ENCODE data around the gene CPNE2. TPM values are rescaled to one million over a fixed set of nuclear protein-coding genes. Genes with fewer than 3 reads are reported as not detected.
"Not testable (repeated sequence)": the region's sequence is repeated elsewhere in the genome, so short reads cannot be mapped to it uniquely, and the experiment has no call there.

The CPNE2 gene
- total RNA-seq, 1 experiment from 2014 or later = 22.0 TPM

GRCh38 chr16:57109259-57110105, 17.1 kb downstream of the CPNE2 start:
- in situ Hi-C loops (cut with HindIII; ENCODE audit: low pct_unique_long_range_greater_than_20kb, low sequenced_read_pairs); DNase-seq (ENCODE audit: low read depth, low spot score): not testable (repeated sequence)

- in situ Hi-C loops (cut with HindIII; ENCODE audit: low pct_unique_long_range_greater_than_20kb, low sequenced_read_pairs) = no loop called here
- no peak for DNase-seq (ENCODE audit: low read depth, low spot score)
Observed at GRCh38 chr16:57110937-57111336, 18.6 kb downstream of the CPNE2 start.

- in situ Hi-C loops (cut with HindIII; ENCODE audit: low pct_unique_long_range_greater_than_20kb, low sequenced_read_pairs) = no loop called here
- DNase-seq (ENCODE audit: low read depth, low spot score) = no peak
Observed at GRCh38 chr16:57111420-57111819, 19.0 kb downstream of the CPNE2 start.

GRCh38 chr16:57112403-57113041, 20.1 kb downstream of the CPNE2 start:
- no peak for DNase-seq (ENCODE audit: low read depth, low spot score)
- in situ Hi-C loops (cut with HindIII; ENCODE audit: low pct_unique_long_range_greater_than_20kb, low sequenced_read_pairs) = no loop called here

GRCh38 chr16:57113042-57113453, 20.7 kb downstream of the CPNE2 start:
- peak; percentile 7 for DNase-seq (ENCODE audit: low read depth, low spot score)
- in situ Hi-C loops (cut with HindIII; ENCODE audit: low pct_unique_long_range_greater_than_20kb, low sequenced_read_pairs) = no loop called here

GRCh38 chr16:57113664-57114063, 21.3 kb downstream of the CPNE2 start:
- in situ Hi-C loops (cut with HindIII; ENCODE audit: low pct_unique_long_range_greater_than_20kb, low sequenced_read_pairs) = no loop called here
- DNase-seq (ENCODE audit: low read depth, low spot score) = no peak

GRCh38 chr16:57115168-57115513, 22.8 kb downstream of the CPNE2 start:
- DNase-seq (ENCODE audit: low read depth, low spot score) = no peak
- in situ Hi-C loops (cut with HindIII; ENCODE audit: low pct_unique_long_range_greater_than_20kb, low sequenced_read_pairs) = no loop called here

- no peak for DNase-seq (ENCODE audit: low read depth, low spot score)
- in situ Hi-C loops (cut with HindIII; ENCODE audit: low pct_unique_long_range_greater_than_20kb, low sequenced_read_pairs) = no loop called here
Observed at GRCh38 chr16:57115514-57116182, 23.3 kb downstream of the CPNE2 start.

- DNase-seq (ENCODE audit: low read depth, low spot score) = no peak
- in situ Hi-C loops (cut with HindIII; ENCODE audit: low pct_unique_long_range_greater_than_20kb, low sequenced_read_pairs) = no loop called here
Observed at GRCh38 chr16:57118461-57119084, 26.2 kb downstream of the CPNE2 start.

GRCh38 chr16:57123216-57123973, 31.0 kb downstream of the CPNE2 start:
- in situ Hi-C loops (cut with HindIII; ENCODE audit: low pct_unique_long_range_greater_than_20kb, low sequenced_read_pairs) = no loop called here
- DNase-seq (ENCODE audit: low read depth, low spot score) = no peak

GRCh38 chr16:57123974-57124674, 31.7 kb downstream of the CPNE2 start:
- DNase-seq (ENCODE audit: low read depth, low spot score) = no peak
- in situ Hi-C loops (cut with HindIII; ENCODE audit: low pct_unique_long_range_greater_than_20kb, low sequenced_read_pairs) = no loop called here

GRCh38 chr16:57125376-57125775, 33.0 kb downstream of the CPNE2 start:
- in situ Hi-C loops (cut with HindIII; ENCODE audit: low pct_unique_long_range_greater_than_20kb, low sequenced_read_pairs) = no loop called here
- DNase-seq (ENCODE audit: low read depth, low spot score) = no peak

GRCh38 chr16:57125969-57126368, 33.6 kb downstream of the CPNE2 start:
- in situ Hi-C loops (cut with HindIII; ENCODE audit: low pct_unique_long_range_greater_than_20kb, low sequenced_read_pairs) = no loop called here
- DNase-seq (ENCODE audit: low read depth, low spot score) = no peak

- in situ Hi-C loops (cut with HindIII; ENCODE audit: low pct_unique_long_range_greater_than_20kb, low sequenced_read_pairs) = no loop called here
- no peak for DNase-seq (ENCODE audit: low read depth, low spot score)
Observed at GRCh38 chr16:57126411-57126810, 34.0 kb downstream of the CPNE2 start.

GRCh38 chr16:57127037-57127763, 34.8 kb downstream of the CPNE2 start:
- in situ Hi-C loops (cut with HindIII; ENCODE audit: low pct_unique_long_range_greater_than_20kb, low sequenced_read_pairs) = no loop called here
- no peak for DNase-seq (ENCODE audit: low read depth, low spot score)

GRCh38 chr16:57127836-57128235, 35.5 kb downstream of the CPNE2 start:
- in situ Hi-C loops (cut with HindIII; ENCODE audit: low pct_unique_long_range_greater_than_20kb, low sequenced_read_pairs) = no loop called here
- DNase-seq (ENCODE audit: low read depth, low spot score) = no peak
